LHCN-M2 (cell line): ENCODE data around the gene KRT85. TPM values are rescaled to one million over a fixed set of nuclear protein-coding genes. Genes with fewer than 3 reads are reported as not detected.
"Not testable (repeated sequence)": the region's sequence is repeated elsewhere in the genome, so short reads cannot be mapped to it uniquely, and the experiment has no call there.

Experiments used
- DNase-seq: peaks from one replicate; pipeline ENCODE4 v3.0.0-alpha.2; 2012; ENCODE audit warnings: low read depth
- total RNA-seq: library from RNA; depleted of rRNA; stranded (reverse); fragments of >200 nt; gene quantifications from 2 replicates; pipeline ENCODE4 v1.2.3, GENCODE V29; 2014

The KRT85 gene
- total RNA-seq, 1 experiment from 2014 or later = not detected

- DNase-seq = no peak
Observed at GRCh38 chr12:52327830-52328500, 39.3 kb downstream of the KRT85 start.

GRCh38 chr12:52327052-52327829, 40.0 kb downstream of the KRT85 start:
- DNase-seq = peak; percentile 89

GRCh38 chr12:52324153-52324444, 43.2 kb downstream of the KRT85 start:
- no peak for DNase-seq

- no peak for DNase-seq
Observed at GRCh38 chr12:52323416-52324152, 43.7 kb downstream of the KRT85 start.

GRCh38 chr12:52323001-52323400, 44.3 kb downstream of the KRT85 start:
- no peak for DNase-seq

- DNase-seq = no peak
Observed at GRCh38 chr12:52322069-52322468, 45.2 kb downstream of the KRT85 start.

- no peak for DNase-seq
Observed at GRCh38 chr12:52321418-52321817, 45.9 kb downstream of the KRT85 start.

- no peak for DNase-seq
Observed at GRCh38 chr12:52320784-52321400, 46.4 kb downstream of the KRT85 start, which contains the start of gene KRT83. TSS of gene KRT83 (minus strand) at chr12:52321398. CDS start at chr12:52321335, 63 bp downstream.

- DNase-seq = no peak
Observed at GRCh38 chr12:52319097-52319496, 48.2 kb downstream of the KRT85 start.

GRCh38 chr12:52318241-52318990, 48.9 kb downstream of the KRT85 start:
- no peak for DNase-seq

- no peak for DNase-seq
Observed at GRCh38 chr12:52317468-52318052, 49.7 kb downstream of the KRT85 start.

- DNase-seq = no peak
Observed at GRCh38 chr12:52316701-52317100, 50.6 kb downstream of the KRT85 start.

- DNase-seq = no peak
Observed at GRCh38 chr12:52316290-52316689, 51.0 kb downstream of the KRT85 start.

- not testable (repeated sequence) for DNase-seq
Observed at GRCh38 chr12:52315721-52316120, 51.6 kb downstream of the KRT85 start.

GRCh38 chr12:52314511-52314910, 52.8 kb downstream of the KRT85 start:
- DNase-seq = no peak

- no peak for DNase-seq
Observed at GRCh38 chr12:52313926-52314325, 53.4 kb downstream of the KRT85 start.

GRCh38 chr12:52313461-52313860, 53.8 kb downstream of the KRT85 start:
- DNase-seq = no peak

- DNase-seq = no peak
Observed at GRCh38 chr12:52312086-52312485, 55.2 kb downstream of the KRT85 start.

GRCh38 chr12:52311285-52311648, 56.0 kb downstream of the KRT85 start:
- peak; percentile 8 for DNase-seq

- DNase-seq = peak; percentile 27
Observed at GRCh38 chr12:52310622-52311284, 56.5 kb downstream of the KRT85 start.
